Central memory CD4-positive, alpha-beta T cell (primary cell): ENCODE data around the gene TMEM72.

ENCODE experiments used
- DNase-seq: peaks from one replicate; pipeline ENCODE4 v3.0.0; 2022

Gene TMEM72

GRCh38 chr10:44981172-44982113, 70.3 kb downstream of the TMEM72 start:
- DNase-seq: no peak

- no peak for DNase-seq
Measured at GRCh38 chr10:44982114-44982460, 71.0 kb downstream of the TMEM72 start.

- DNase-seq: no peak
Measured at GRCh38 chr10:44982496-44982895, 71.4 kb downstream of the TMEM72 start.

GRCh38 chr10:44983066-44983894, 72.1 kb downstream of the TMEM72 start:
- DNase-seq: no peak

GRCh38 chr10:44983895-44984278, 72.8 kb downstream of the TMEM72 start:
- DNase-seq: no peak

GRCh38 chr10:44984671-44985101, 73.5 kb downstream of the TMEM72 start:
- no peak for DNase-seq

GRCh38 chr10:44985175-44985681, 74.1 kb downstream of the TMEM72 start:
- no peak for DNase-seq

GRCh38 chr10:44986179-44986578, 75.0 kb downstream of the TMEM72 start:
- no peak for DNase-seq
